GM19099 (cell line): ENCODE results near the gene SOS1.

Source experiments
- POLR2A ChIP-seq: IDR thresholded peaks from 3 replicates; pipeline ENCODE4 v1.6.1; 2011; ENCODE audit warnings: low read depth; ENCODE audit not compliant: insufficient read length; ENCODE audit errors: extremely low read depth

SOS1 gene

GRCh38 chr2:39120771-39121522, at the start of gene SOS1:
TSS of gene SOS1 (minus strand) at chr2:39121051. CDS start at chr2:39120422, 629 bp downstream.
- peak; percentile 77 for TF ChIP-seq POLR2A

DNA sequence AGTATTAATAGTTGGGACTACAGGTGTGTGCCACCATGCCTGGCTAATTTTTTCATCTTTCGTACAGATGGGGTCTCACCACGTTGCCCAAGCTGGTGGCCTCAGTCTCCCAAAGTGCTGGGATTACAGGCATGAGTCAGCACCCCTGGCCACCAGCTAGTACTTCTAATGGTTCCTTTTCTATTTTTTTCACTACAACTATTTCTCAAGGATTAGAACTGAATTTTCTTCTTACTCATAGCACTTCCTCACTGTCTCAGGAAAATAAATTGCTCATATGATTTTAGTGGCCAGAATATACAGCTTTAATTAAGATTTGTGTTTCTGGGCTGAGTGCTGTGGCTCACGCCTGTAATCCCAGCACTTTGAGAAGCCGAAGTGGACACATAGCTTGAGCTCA, 43.2 kb upstream of the SOS1 start:
- no peak for TF ChIP-seq POLR2A

DNA sequence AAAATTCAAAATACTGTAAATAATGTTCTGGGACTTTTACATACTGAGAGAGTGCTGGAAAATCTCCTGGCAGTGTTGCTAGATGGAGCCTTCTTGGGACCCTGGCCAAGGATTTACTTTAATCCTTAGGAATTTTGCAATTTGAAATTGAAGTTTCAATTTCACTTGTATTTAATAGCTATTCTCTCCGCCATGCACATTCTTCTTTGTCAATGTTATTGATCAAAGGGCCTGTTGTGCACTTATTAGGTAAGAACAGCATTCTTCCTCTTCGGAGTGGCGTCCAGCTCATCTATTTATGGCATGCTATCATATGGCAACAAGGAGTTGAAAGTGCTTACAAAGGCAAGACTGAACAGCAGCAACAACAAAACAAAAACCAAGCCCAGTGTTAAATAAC, 40.1 kb upstream of the SOS1 start:
- no peak for TF ChIP-seq POLR2A

DNA sequence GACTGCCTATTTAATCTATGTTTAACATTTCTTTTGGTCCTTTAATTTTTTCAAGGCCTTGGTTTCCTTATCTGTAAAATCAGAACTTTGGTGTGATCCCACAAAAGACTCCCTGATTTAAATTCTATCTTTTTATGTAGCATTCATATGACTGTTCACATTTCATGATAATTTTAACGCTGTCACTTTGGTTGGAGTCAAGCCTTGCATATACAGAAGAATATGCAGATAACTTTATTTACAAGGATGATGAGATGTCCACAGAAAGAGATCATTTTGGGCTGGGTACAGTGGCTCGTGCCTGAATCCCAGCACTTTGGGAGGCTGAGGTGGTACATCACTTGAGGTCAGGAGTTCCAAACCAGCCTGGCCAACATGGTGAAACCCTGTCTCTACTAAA, 38.4 kb upstream of the SOS1 start:
- no peak for TF ChIP-seq POLR2A

GRCh38 chr2:39158351-39158750, 37.5 kb upstream of the SOS1 start:
- no peak for TF ChIP-seq POLR2A

DNA sequence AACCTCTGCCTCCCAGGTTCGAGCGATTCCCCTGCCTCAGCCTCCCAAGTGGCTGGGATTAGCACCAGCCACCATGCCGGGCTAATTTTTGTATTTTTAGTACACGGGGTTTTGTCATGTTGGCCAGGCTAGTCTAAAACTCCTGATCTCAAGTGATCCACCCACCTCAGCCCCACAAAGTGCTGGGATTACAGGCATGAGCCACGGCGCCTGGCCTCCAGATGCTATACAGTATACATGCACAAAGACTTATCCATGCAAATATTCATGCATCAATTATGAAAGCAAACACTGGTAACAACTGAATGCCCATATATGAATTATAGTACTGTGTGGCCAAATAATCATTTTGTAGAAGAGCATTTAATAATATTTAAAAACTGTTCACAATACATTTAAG, 36.0 kb upstream of the SOS1 start:
- TF ChIP-seq POLR2A: no peak

GRCh38 chr2:39156107-39156506, 35.3 kb upstream of the SOS1 start:
- no peak for TF ChIP-seq POLR2A

DNA sequence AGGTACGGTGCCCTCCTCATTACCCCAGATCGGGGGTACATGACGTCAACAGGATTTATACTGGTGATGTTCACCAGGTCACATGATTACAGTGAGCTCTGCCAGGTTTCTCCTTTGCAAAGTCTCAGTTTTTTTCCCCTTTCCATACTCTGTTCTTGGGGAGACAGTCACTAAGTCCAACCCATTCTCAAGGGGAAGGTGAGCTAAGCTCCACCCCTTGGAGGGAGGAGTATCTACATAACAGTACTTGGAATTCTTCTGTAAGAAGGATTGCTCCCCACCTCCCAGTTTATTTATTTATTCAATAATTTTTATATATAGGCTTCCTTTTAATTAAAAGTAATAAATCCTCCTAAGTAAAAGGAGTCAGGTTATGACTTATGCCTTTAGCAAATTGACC, 34.1 kb upstream of the SOS1 start:
- no peak for TF ChIP-seq POLR2A

GRCh38 chr2:39153312-39153711, 32.5 kb upstream of the SOS1 start:
- no peak for TF ChIP-seq POLR2A

GRCh38 chr2:39152504-39152903, 31.7 kb upstream of the SOS1 start:
- TF ChIP-seq POLR2A: no peak

DNA sequence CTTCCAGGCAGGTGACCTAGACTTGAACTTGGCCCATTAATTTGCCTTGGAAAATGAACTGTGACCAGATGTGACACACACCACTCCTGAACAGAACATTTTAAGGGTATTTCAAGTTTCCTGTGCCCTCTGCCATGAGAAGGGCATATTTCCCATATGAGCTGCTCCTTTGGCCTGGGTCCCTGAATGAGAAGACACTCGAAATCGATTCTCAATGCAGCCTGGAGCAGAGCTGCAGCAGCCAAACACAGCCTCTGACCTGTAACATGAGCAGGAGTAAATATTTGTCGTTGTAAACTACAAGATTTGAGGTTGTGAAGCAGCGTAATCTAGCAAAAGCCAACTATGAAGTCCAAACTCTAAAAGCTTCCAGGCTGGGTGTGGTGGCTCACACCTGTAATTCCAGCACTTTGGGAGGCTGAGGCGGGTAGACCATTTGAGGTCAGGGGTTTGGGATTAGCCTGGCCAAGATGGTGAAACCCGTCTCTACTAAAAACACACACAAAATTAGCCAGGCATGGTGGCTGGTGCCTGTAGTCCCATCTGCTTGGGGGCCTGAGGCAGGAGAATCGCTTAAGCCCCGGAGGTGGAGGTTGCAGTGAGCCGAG, 30.1 kb upstream of the SOS1 start:
- no peak for TF ChIP-seq POLR2A

DNA sequence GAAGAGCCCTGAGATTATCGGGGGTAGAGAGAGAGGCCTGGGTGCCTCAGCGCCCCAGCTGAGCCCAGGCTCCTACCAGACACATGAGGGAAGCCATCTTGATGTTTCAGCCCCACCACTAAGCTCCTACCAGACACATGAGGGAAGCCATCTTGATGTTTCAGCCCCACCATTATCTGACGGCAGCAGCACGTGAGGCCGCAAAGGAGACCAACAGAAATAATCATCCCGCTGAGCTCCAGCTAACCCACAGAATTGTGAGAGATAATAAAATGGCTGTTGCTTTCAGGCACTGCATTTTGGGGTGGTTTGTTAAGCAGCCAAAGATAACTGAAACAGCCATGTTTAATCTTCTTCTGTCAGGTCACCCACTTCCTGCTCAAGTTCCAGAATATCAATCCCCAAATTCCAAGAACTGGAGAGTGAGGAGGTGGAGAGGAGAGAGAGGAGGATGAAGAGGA, 29.3 kb upstream of the SOS1 start:
- TF ChIP-seq POLR2A: no peak

DNA sequence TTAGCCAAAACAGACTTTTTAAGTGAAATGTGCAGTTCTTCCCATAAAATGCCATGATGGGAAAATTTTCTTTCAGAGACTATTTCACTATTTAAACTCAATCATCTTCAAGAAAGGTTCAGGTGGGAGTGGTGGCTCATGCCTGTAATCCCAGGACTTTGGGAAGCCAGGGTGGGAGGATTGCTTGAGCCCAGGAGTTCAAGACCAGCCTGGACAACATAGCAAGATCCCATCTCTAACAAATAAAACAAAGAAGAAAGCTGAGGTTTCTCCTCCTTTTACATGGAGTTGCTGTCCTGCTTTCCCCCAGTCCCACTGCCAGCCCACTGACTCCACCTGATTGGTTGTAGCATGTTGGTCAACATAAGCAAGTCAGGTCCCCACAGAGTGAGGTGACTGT, 25.8 kb upstream of the SOS1 start:
- no peak for TF ChIP-seq POLR2A

DNA sequence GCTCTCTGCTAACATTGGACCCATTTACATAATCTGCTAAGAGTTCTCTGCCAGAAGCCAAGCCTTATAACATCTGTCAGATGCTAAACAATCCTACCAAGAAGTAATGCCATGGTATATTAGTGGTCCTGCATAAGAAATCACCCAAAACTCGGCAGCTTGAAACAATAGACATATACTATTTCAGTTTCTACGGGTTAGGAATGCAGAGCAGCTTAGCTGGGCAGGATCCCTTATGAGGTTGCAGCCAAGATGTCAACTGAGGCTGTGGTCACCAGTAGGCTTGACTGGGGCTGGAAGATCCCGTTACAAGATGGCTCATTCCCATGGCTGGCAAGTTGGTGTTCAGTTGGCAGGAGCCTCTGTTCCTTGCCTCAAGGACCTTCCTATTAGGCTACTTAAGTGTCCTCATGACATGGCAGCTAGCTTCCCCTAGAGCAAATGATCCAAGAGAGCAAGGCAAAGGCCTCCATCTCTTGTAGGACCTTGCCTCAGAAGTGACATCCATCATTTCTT, 25.1 kb upstream of the SOS1 start:
- TF ChIP-seq POLR2A: no peak

DNA sequence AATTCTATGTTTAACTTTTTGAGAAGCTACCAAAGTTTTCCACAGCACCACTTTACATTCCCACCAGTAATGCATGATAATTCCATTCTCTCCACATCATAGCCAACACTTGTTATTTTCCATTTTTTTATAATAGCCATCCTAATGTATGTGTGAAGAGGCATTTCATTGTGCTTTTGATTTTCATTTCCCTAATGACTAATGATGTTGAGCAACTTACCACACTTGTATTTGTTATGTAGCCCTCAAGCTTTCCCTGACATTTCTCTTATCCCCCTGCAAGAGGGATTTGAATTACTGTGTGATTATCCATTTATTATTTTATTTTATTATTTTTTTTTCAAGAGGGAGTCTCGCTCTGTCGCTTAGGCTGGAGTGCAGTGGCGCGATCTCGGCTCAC, 23.6 kb upstream of the SOS1 start:
- TF ChIP-seq POLR2A: no peak

DNA sequence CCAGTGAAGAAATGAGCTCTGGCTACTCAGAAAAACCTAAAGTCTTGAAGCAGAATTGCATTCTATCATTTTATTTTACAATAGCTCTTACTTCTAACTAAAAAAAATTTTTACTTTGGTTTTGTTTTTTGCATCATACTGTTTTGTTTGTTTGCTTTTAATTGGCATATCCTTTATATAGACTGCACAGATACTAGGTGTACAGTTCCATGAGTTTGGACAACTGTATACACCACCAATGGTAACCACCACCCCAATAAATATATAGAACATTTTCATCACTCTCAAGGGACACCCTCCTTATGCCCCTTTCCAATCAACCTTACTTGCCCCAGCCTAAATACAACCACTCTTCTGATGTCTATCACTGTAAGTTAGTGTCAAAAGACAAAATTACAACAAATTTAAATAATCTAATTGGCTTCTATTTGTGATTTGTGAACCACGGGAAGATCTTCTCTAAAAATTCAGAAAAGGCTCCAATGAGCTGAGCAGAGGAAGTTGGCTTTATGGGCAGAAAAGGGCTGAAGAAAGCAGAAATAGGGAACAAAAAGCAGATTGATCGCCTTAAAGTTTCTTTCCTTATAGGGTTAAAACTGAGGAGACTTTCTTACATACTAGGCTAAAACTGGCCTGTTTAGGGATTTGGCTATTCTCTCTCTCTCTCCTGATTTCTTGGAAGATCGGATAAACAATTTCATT, 22.2 kb upstream of the SOS1 start:
- TF ChIP-seq POLR2A: no peak
